ENCODE data around the gene ATP6AP2.
"Not testable (repeated sequence)": the region's sequence is repeated elsewhere in the genome, so short reads cannot be mapped to it uniquely, and the experiment has no call there.

Gene ATP6AP2

DNA sequence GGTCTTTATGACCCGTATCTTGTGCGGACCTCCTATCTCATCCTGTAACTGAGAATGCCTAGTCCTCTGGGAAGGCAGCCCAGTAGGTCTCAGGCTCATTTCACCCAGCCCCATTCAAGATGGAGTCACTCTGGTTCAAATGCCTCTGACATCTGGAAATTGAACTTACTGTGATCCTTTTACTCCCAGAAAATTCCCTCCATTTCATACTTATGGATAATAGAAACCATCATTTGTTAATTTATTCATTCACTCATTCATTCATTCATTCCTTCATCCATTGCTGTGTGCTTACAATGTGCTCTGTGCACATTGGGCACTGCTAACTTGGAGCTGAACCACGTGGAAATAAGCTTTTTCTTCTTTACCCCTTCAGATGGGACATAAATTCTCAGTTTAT is 9.2 kb upstream of the ATP6AP2 start:
- no peak for DNase-seq (ENCODE audit: low read depth, low spot score)

DNA sequence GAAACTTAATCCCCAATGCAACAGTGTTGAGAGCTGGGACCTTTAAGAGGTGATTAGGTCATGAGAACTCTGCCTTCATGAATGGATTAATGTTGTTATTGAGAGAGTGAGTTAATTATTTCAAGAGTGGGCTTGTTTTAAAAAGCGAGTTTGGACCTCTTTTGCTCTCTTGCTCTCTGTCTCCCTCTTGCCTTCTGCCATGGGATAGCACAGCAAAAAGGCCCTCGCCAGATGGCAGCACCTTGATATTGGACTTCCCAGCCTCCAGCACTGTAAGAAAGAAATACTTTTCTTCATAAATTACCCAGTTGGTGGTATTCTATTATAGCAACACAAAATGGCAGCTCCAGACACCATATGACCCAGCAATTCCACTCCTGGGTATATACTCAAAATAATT is 7.0 kb upstream of the ATP6AP2 start:
- no peak overlapping the region for H3K4me3 ChIP-seq (ENCODE audit: low read length)
- DNase-seq (ENCODE audit: low read depth, low spot score), result peak; percentile 32

More for the DNA sequence above, 9.2 kb upstream of the ATP6AP2 start:
- no peak overlapping the region for H3K4me3 ChIP-seq (ENCODE audit: low read length)

DNA sequence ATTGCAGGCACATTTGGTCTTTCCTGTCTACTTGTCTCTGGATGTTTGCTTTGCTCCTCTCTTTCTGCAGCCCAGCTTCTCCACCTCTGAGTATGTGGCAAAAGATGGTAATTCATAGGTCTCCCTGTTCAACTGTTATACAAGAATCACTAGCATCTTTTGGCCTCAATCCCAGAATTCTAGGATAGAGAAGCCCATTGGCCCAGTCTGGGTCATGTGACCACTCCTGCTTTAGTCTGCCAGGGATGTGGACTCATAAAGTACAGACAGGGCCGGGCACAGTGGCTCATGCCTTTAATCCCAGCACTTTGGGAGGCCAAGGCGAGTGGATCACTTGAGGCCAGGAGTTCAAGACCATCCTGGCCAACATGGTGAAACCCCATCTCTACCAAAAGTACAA is 5.4 kb upstream of the ATP6AP2 start:
- not testable (repeated sequence) for DNase-seq (ENCODE audit: low read depth, low spot score); H3K4me3 ChIP-seq (ENCODE audit: low read length)

DNA sequence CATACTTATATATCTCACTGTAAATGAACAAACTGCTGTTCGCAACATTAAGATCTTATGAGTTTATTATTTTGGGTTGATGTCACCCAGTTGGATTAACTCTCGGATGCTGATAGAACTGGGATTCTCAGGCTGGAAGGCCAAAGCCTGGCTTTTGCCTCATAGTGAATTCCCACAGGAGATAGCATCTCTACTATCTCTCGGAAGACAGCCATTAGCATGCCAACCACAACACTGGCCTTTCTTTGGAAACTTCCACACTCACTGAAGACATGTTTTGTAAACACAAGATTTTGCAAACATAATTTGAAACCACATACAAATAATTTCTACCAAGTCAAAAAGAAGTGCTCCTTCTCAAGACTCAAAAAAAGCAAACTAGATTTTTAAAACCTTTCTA is 4.5 kb upstream of the ATP6AP2 start:
- DNase-seq (ENCODE audit: low read depth, low spot score), result no peak
- no peak overlapping the region for H3K4me3 ChIP-seq (ENCODE audit: low read length)

DNA sequence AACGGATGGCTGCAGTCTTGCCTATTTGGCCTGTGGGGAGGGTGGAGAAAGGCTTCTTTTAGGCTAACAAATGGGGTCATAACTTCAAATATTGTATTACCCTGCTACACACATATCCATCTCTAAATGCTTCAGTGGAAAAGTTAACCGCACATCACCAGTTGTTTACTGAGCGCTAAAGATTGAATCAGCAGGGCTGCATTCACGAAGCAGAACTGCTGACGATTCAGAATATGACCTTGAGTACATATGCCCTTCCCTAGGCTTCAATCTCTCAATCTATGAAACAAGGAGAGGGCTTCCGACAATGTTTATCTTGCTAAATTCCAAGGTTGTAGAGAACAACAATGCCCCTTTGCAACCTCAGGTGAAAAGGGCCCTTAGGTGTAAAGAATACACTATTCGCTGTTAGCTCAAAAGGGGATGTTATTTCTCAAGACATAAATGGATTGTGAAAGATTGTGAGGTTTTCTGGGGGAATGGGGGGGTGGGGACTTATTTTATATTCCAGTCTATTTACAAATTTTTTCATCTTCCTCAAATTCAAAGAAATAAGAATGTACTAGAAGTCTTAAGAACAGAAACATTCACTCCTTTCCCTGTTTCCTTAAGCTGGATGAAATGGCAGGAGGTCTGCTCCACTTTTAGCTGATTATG is 2.6 kb upstream of the ATP6AP2 start:
- no peak for DNase-seq (ENCODE audit: low read depth, low spot score)
- H3K4me3 ChIP-seq (ENCODE audit: low read length), result no peak overlapping the region

DNA sequence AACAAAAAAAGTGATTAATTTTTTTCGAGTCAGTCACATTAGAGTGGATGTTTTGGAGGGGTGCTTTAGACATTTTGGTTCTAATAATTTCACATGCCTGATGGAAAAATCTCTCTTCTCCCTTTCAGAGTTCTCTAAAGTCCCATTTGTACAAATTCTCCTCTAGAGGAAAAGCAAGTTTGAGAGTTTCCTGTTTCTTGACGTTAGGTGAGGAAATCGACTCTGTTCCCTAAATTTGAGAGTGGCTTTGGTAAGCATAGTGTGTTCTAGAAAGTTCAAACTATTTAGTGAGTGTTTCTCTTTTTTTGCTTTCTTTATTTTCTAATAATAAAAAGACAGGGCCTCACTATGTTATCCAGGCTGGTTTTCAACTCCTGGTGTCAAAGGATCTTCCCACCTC is 1.6 kb upstream of the ATP6AP2 start:
- DNase-seq (ENCODE audit: low read depth, low spot score), result no peak
- no peak overlapping the region for H3K4me3 ChIP-seq (ENCODE audit: low read length)

DNA sequence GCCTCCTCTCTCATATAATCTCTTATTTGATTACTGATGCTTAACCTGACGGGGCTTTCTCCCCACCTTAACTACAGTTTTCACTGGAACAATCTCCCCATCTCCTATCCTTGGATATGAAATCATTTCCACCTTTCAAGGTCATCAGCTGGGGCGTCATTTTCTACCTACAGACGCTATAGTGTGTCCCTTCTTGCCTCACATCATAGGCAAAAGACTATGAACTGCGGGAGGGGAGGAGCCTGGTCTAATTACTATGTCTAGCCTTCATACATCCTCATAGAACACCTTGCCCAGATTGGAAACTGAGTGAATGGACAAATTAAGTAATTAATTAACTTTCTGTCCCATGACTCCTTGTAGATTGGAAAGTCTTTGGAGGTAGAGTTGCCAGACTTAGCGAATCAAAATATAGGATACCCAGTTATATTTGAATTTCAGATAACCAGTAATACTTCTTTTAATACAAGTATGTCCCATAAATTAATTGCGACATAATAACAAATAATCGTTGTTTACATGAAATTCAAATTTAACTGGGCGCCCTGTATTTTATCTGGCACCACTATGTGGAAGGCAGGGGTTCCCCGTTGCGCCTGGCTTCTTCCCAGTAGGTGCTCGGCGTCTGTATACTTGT is 752 bp upstream of the ATP6AP2 start:
- DNase-seq (ENCODE audit: low read depth, low spot score), result no peak
- peak overlapping the region; percentile 65 for H3K4me3 ChIP-seq (ENCODE audit: low read length)

DNA sequence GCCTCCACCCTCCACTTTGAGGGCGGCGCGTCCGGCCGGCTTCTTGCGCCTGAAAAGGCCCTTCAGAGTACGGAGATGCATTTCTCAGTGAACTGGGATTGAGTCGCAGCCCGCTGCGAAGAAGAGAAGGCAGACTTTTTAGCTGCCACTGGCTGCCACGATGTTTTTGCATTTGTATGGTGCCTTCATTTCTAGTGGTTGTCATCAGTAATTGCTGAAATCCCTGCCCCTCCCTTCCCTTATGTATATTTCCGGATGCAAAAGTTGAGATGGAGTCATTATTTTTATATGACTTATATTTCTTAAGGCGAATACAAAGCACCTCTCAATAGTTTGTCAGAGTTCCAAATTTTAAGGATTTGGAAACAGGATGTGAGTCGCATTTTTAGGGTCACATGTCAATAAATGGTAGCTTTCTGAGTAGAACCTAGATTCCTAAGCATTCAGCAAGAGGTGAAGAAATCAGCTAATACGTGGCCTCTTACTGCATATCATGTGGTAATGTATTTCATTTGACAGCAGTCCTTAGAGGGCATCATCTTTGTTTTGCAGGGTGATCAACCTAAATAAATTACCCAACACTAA is 658 bp downstream of the ATP6AP2 start:
- DNase-seq (ENCODE audit: low read depth, low spot score), result peak; percentile 6
- H3K4me3 ChIP-seq (ENCODE audit: low read length), result peak overlapping the region; percentile 65

DNA sequence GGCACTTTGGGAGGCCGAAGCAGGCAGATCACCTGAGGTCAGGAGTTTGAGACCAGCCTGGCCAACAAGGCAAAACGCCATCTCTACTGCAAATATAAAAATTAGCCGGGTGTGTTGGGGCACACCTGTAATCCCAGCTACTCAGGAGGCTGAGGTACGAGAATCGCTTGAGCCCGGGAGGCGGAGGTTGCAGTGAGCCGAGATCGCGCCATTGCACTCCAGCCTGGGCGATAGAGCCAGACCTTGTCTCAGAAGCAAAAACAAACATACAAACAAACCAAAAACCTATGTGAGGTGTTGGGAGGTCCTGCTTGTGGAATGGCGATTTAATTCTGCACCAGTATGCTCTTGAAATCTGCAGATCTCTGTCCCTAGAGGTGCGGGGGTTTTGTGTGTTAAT is 1.4 kb downstream of the ATP6AP2 start:
- not testable (repeated sequence) for DNase-seq (ENCODE audit: low read depth, low spot score); H3K4me3 ChIP-seq (ENCODE audit: low read length)

DNA sequence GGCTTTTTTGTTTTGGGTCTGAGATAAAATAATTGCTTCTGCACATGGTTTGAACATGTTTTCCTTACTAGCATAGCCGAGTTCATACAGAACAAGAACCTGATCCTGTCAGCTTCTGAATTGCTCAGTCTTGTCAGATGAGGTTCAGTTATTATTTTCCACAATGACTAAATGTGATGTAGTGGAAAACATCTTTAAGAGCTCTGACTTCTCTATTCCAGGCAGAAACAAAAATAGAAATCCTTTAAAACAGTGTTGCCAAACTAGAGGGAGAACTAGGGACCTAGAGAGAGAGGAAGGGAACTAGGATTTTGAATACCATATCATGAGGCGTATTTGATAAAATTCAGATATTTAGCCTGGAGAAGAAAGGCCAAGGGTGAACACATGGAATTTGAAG is 2.0 kb downstream of the ATP6AP2 start:
- no peak for DNase-seq (ENCODE audit: low read depth, low spot score)

DNA sequence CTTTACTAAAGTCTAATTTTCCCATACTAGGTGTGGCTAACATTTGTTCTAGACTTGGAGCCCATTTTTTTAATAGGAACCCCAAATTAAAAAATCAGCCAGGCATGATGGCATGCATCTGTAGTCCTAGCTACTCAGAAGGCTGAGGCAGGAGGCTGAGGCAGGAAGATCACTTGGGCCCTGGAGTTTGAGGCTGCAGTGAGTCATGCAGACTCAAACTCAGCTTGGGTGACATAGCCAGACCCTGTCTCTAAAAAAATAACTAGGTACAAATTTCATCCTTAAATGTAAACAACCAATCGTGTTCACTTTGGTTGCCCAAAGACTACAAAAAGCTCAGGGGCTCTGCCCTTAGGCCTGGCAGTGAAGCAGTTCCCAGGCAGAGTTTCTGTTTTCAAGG is 6.9 kb downstream of the ATP6AP2 start:
- not testable (repeated sequence) for H3K4me3 ChIP-seq (ENCODE audit: low read length); DNase-seq (ENCODE audit: low read depth, low spot score)

More for the DNA sequence above, 2.0 kb downstream of the ATP6AP2 start:
- H3K4me3 ChIP-seq (ENCODE audit: low read length), result no peak overlapping the region

DNA sequence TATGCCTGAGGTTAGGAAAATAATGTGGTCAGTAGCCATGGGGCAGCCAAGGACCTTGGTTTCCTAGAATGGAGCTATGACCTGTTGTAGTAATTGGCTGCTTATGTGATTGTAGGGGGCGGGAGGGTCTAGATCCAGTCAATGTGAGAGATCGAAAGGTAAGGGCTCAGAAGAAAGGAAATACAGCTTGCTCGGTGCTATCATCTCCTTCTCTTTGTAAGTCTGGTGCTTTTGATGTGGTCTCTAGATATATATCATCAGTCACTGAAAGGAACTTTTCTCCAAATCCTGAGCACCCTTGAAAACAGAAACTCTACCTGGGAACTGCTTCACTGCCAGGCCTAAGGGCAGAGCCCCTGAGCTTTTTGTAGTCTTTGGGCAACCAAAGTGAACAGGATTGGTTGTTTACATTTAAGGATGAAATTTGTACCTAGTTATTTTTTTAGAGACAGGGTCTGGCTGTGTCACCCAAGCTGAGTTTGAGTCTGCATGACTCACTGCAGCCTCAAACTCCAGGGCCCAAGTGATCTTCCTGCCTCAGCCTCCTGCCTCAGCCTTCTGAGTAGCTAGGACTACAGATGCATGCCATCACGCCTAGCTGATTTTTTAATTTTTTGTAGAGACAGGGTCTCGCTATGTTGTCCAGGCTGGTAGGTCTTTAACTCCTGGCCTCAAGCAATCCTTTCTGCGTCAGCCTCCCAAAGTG is 9.0 kb downstream of the ATP6AP2 start:
- peak; percentile 59 for DNase-seq (ENCODE audit: low read depth, low spot score)
- H3K4me3 ChIP-seq (ENCODE audit: low read length), result not testable (repeated sequence)

DNA sequence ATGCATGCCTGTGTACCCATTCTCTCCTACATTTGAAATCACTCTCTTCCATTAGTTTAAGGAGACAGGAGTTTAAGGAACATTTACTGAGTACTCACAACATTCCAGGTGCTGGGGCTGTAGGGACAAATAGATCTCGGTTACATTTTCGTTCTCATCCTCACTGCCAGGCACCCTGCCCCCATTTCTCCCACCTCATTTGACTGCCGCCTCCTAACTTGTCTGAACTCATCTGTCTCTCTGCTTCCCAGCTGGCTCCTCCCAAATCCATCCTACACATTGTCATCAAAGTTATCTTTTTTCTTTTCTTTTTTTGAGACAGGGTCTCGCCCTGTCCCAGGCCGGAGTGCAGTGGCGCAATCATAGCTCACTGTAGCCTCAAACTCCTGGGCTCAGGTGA is 22.7 kb downstream of the ATP6AP2 start:
- no peak overlapping the region for H3K4me3 ChIP-seq (ENCODE audit: low read length)
- DNase-seq (ENCODE audit: low read depth, low spot score), result no peak

DNA sequence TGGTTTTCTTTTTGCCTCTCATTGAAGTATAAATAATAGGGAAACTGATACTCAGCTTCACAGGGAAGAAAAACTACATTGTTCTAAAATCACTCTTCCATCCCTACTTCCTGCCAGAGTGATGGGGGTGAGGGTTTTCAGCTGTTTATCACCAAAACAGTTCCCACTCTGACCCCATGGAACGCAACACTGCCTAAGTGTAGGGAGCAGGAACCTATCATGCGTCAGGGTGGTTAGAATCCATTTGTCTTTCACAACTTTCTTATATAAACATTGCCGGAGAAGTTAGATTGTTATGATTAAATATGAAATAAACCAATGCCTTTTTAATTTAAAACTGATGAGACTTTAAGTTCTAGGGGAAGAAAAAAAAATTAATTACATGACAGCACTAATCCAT is 26.6 kb downstream of the ATP6AP2 start:
- H3K4me3 ChIP-seq (ENCODE audit: low read length), result no peak overlapping the region
- DNase-seq (ENCODE audit: low read depth, low spot score), result no peak

DNA sequence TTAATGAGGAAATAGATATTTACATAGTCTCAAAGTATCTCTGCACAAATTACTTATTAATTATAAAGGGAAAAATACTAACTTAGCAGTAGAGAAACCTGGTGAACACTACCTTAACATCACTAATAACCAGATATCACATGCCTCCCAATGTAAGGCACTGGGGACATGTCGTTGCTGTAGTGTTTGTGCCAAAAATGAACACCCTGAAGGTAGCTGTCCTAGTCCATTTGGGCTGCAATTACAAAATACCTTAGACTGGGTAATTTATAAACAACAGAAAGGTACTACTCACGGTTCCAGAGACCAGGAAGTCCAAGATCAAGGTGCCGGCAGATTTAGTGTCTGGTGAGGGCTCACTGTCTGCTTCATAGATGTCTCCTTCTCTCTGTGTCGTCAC is 31.7 kb downstream of the ATP6AP2 start:
- no peak overlapping the region for H3K4me3 ChIP-seq (ENCODE audit: low read length)
- no peak for DNase-seq (ENCODE audit: low read depth, low spot score)

DNA sequence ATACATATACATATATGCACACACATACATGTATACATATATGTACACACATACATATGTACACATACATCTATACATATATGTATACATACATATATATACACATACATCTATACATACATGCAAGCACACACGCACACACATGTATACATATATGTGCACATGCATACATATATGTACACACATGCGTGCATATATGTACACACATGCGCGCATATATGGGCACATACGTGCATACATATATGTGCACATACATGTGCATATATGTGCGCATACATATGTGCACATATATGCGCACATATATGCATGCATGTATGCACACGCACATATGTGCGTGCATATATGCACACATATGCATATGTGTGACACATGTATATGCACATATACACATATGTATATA is 35.2 kb downstream of the ATP6AP2 start:
- no peak for DNase-seq (ENCODE audit: low read depth, low spot score)

DNA sequence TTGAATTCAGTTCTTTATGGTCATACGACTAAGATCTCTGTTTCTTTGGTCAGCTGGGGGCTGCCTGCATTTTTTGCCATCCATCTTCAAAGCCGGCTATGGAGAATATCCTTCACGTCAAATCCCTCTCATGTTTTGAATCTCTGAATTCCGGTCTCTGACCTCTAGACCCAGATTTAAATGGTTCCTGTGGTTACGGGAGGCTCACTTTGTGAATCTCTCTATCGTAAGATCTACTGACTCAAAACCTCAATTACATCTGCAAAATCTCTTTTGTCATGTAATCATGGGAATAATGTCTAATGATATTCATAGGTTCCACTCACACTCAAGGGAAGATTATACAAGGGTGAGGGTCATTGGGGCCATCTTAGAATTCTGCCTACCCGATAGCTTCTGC is 36.8 kb downstream of the ATP6AP2 start:
- DNase-seq (ENCODE audit: low read depth, low spot score), result no peak
- H3K4me3 ChIP-seq (ENCODE audit: low read length), result no peak overlapping the region

More for the DNA sequence above, 35.2 kb downstream of the ATP6AP2 start:
- H3K4me3 ChIP-seq (ENCODE audit: low read length), result no peak overlapping the region

DNA sequence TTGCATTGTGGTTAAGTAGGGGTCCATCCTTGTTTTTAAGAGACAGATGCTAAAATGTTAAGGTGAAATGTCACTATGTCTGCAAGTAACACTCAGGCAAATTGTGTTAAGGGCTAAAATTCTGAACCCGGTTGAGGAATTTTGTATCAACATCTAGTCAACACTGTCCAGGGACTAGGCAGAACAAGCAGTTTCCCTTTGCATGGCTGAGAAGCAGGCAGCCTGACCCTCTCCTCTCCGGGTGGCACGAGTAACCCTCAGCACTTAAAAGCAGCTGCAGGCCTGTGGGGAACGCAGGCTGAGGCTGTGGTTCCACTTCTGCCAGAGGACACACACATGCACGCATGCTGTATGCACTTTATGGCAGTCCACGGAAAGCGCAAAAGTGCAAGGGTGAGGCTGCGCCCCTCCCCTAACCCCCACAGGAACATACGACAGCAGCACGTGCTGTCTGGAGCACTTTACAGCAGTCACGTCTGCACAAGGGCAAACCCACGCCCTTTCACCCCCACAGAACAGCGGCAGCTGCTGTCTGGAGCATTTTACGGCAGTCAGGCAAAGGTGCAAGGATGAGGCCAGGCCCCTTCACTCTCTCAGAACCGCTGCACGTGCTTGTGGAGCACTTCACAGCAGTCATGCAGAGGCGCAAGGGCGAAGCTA is 41.8 kb downstream of the ATP6AP2 start:
- H3K4me3 ChIP-seq (ENCODE audit: low read length), result no peak overlapping the region
- no peak for DNase-seq (ENCODE audit: low read depth, low spot score)

DNA sequence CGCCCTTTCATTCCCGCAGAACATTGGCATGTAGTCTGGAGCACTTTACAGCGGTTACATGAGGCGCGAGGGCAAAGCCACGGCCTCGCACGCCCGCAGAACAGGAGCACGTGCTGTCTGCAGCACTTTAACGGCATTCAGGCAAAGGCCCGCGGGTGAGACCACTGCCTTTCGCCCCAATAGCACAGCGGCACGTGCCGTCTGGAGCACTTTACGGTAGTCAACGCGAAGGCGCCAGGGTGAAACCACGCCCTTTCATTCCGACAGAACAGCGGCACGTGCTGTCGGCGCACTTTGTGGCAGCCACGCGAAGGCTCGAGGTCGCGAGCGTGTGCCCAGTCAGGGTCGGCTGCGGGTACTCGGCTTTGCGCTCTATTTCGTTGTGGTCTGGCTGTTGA is 42.4 kb downstream of the ATP6AP2 start, which contains the start of gene MPC1L:
Gene MPC1L (plus strand): TSS at position 290 of the 398 bp plus-strand sequence. CDS start 138 bp downstream, outside the sequence.
- H3K4me3 ChIP-seq (ENCODE audit: low read length), result no peak within 1 kb of the TSS
- no peak for DNase-seq (ENCODE audit: low read depth, low spot score)
